GM18867 (cell line): ENCODE measurements around the gene CIPC.

Experiments
- ATAC-seq: cut with Tn5 transposase; IDR thresholded peaks from one replicate; pipeline ENCODE4 v1.9.1; 2021; ENCODE audit warnings: mild to moderate bottlenecking, moderate library complexity; ENCODE audit not compliant: unreplicated experiment

The CIPC gene

DNA sequence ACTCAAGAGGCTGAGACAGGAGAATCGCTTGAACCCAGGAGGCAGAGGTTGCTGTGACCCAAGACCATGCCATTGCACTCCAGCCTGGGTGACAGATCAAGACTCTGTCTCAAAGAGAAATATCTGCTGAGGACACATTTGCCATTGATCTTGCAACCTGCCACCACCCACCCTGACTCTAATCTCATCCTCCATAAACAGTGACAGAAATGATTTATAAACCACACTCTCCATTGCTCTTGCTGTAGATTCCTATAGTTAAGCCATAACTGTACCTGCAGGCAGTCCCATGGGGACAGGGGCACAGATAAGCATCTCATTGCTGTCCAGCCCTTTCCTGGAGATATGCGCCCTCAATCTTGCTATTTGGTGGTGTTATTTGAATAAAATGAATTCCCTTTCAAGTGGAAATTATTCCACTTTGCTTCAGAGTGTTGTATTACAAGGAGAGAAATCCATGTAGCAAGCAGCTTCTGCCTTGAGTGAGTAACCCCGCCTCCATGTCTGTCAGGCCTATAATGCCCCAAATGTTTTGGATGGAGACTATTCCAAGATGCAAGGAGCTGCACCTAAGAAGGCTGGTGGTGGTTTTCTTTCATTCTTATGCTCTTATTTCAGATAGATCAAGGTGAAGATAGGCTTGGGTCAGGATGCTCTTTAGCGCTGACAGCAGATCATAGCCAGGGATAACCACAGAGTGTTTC is 46.5 kb downstream of the CIPC start:
- no peak for ATAC-seq

- no peak for ATAC-seq
Measured at GRCh38 chr14:77145975-77146740, 48.1 kb downstream of the CIPC start.

DNA sequence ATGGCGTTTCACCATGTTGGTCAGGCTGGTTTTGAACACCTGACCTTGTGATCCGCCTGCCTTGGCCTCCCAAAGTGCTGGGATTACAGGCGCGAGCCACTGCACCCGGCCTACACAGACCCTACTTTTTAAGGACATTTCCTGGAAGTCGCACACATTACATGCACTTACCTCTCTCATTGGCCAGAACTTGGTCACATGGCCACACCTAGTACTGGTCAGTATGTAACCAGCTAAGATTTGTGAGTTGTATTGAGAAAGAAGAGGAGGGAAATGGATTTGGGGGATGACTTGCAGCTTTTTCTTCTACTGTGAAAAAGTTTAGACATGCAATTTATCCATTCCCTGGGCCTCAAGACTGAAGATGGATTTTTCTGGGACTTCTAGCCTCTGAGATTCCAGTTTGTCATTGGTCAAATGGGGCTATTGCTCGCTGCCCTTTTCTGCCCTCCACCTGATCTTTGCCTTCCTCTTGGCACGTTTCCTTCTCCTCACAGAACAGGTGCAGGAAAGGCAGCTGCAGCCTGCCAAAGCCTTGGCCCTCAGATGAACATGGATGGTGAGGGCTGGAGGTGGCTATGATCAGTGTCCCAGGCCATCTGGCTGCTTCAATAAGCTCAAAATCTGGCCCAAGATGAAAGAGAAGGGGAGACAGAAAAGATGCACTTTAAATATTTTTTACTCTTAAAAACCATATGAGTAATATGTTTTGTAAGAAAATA is 50.6 kb downstream of the CIPC start:
- no peak for ATAC-seq

GRCh38 chr14:77151245-77151644 is 53.2 kb downstream of the CIPC start:
- ATAC-seq, result no peak

- no peak for ATAC-seq
Measured at GRCh38 chr14:77151918-77152588, 54.0 kb downstream of the CIPC start.

DNA sequence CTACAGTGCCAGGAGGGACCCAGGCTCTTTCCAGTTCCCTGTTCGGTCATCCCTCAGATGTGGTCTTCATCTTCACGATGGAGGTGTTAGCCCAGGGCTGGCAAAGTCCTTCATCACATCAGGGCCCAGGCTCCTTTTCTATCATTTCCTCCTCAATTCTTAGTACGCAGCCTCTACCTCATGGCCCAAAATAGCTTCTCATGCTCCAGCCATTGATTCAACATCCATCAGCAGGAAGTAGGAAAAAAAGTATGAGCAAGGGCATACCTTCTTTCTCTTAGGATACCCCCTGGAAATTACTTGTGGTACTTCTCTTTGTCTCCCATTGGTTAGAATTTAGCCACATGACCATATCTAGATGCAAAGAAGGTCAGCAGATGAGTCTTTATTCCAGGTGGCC is 55.7 kb downstream of the CIPC start:
- ATAC-seq, result no peak

GRCh38 chr14:77154421-77154820 is 56.4 kb downstream of the CIPC start:
- ATAC-seq, result no peak

- no peak for ATAC-seq
Measured at GRCh38 chr14:77155083-77155482, 57.0 kb downstream of the CIPC start.

DNA sequence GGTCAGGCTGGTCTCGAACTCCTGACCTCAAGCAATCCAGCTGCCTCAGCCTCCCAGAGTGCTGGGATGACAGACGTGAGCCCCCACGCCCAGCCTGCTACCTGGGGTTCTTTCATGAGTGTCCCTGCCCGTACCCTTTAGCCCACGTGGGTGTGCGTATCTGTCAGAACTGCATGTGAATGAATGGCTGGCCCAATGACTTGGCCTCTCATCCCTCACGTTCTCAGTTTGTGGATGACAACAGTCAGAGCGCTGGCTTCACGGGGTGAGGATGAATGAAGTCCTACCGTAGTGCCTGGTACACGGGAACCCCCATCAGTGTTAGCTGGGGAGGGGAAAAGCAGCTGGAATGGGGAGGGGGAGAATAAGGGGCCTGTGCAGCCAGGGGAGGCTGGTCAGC is 59.7 kb downstream of the CIPC start:
- no peak for ATAC-seq

DNA sequence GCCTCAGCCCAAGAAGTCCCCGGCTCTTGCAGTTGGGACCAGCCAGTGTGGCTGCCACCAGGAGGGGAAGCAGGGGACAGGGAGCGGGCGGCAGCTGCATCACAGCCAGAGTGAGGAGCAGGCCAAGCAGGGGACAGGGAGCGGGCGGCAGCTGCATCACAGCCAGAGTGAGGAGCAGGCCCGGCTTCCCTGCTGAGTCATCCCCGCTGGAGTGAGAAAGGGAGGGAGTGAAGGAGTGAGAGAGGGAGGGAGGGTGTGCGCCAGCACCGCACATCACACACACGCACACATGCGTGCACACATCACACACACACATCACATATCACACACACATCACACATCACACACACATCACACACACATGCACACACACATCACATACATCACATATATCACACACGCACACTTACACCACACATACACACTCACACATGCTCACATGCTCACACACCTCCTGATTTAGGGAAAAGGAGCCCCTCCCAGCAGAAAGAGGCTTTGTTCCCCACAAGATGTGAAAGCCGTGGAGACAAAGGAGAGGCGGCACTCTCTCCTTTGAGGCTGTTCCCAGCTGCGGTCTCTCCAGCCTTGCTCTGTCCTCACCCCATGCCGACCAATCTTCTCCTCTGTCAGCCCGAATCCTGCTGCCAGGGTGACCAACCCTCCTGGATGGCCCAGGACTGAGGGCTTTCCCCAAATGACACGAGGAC is 60.3 kb downstream of the CIPC start:
- ATAC-seq, result no peak

DNA sequence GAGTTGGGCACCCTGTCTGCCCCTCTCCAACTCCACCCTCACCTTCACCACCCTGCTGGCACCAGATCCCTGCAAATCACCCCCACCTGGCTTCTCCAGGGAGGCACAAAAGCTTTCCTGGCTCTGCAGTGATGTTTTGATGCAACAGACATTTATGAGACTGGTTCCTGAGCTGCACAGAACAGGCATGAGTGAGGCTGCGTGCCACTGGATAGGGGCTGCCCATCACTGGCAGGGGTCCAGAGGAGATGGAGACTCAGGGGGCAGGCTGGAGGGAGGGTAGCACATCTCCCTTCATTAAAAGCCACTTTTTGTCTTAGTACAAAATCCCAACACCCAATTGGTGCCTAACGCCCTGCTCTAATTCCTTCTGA is 60.8 kb downstream of the CIPC start:
- no peak for ATAC-seq

- no peak for ATAC-seq
Measured at GRCh38 chr14:77161011-77161410, 63.0 kb downstream of the CIPC start.
